ENCODE data around the gene COX8C.
A peak's percentile ranks its signal among the peaks of the same experiment; 100 is the strongest.
"Not testable (repeated sequence)": the region's sequence is repeated elsewhere in the genome, so short reads cannot be mapped to it uniquely, and the experiment has no call there.

COX8C gene

DNA sequence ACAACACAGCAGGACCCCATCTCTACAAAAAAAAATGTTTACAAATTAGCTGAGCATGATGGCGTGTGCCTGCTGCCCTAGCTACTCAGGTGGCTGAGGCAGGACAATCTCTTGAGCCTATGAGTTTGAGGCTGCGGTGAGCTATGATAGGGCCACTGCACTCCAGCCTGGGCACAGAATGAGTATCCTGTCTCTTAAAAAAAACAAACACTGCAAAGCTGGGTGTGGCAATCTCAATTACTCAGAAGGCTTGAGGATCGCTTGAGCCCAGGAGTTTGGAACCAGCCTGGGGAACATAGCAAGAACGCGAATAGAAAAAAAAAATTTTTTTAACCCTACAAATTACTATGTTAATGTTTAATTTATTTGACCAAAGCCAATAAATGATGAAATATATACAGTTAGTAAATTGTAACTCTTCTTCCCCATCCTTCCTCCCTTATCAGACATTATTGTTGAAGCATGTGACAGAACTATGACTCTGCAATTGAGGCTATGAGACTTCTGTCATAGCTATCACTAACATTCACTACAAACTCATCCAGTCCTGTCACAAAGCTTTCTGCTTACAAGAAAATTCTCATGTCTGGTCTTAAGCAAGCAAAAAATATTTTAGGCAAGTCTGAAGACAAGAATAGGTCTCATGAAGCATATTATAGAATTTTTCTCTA, 23.9 kb upstream of the COX8C start:
- DNase-seq = no peak

DNA sequence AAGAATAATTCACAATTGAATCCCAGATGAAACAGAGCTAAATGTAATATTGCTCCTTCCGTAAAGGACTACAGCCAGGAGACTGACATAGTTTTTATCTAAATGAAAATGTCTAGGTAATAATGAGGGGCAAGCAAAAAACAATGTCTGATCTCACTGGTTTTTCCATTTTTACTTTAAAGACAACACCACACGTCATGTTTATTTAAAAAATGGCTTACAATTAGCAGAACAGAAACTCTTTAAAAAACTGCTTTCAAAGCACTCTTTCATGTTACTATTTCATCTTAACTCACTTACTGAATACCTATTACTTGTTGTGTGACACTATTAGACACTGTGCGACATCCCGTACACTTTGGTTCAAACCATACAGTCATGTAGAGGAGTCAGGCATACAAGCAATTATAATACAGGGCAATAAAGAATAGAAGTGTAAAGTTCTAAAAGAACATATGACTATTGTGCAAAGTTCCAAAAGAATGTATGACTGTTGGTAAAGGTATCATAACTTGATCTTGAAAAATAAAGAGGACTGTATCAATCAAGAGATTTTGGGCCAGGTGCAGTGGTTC, 23.3 kb upstream of the COX8C start:
- DNase-seq = no peak

DNA sequence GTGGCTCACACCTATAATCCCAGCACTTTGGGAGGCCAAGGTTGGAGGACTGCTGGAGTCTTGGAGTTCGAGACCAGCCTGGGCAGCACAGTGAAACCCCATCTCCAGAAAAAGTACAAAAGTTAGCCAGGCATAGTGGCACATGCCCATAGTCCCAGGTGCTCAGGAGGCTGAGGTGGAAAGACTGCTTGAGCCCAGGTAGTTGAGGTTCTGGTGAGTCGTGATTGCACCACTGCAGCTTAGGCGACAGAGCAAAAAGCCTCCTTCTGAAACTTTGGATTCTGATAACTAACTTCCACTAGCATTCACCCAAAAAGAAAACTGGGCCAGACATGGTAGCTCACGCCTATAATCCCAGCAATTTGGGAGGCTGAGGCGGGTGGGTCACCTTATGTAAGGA, 20.8 kb upstream of the COX8C start:
- DNase-seq = no peak

GRCh38 chr14:93328546-93328945, 18.4 kb upstream of the COX8C start:
- no peak for DNase-seq

- DNase-seq = no peak
These were observed 16.9 kb upstream of the COX8C start for GRCh38 chr14:93329965-93330608.

DNA sequence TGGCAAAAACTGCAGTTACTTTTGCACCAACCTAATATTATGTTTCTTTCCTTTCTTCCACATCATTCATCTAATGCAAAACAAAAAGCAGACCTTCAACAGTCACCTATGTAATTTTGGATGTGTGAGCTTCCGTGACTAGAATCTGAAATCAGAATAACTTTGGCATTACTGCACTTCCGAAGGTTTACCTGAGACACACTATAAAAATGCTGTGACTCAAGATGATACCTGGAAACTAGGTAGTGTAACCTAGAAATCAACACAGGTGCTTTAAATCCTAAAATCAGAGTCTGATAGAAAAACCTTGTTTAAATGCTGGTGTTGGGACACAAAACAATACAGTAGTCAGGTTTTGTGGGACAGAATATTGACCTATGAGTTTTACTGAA, 16.4 kb upstream of the COX8C start:
- DNase-seq = no peak

- no peak for DNase-seq
These were observed 15.8 kb upstream of the COX8C start for GRCh38 chr14:93331002-93331727.

DNA sequence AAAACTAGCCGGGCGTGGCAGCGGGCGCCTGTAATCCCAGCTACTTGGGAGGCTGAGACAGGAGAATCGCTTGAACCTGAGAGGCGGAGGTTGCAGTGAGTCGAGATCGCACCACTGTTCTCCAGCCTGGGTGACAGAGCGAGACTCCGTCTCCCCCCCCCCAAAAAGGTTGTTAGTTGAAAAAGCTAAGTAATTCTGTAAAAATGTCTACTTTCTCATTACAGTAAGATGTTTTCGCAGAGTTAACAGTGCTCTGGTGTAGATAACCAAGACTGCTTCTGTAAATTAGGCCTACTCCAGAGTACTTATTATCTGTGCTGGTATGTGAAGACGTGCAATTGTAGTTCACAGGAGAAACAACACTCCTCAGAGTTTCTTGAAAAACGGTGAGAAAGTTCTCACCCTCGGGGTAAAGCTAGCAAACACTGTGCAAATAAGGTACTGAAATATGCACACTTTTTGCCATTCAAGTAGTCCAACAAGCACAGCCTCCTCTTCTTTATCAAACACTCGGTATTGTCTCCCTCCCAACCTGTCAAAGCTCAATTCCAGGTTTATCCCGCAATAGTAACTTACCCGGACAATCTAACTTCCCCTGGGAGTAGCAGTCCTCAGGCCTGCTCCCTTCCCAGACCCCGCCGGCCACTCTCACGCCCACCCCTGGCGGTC, 15.1 kb upstream of the COX8C start:
- DNase-seq = no peak

GRCh38 chr14:93332397-93332852, 14.6 kb upstream of the COX8C start:
- DNase-seq = no peak

DNA sequence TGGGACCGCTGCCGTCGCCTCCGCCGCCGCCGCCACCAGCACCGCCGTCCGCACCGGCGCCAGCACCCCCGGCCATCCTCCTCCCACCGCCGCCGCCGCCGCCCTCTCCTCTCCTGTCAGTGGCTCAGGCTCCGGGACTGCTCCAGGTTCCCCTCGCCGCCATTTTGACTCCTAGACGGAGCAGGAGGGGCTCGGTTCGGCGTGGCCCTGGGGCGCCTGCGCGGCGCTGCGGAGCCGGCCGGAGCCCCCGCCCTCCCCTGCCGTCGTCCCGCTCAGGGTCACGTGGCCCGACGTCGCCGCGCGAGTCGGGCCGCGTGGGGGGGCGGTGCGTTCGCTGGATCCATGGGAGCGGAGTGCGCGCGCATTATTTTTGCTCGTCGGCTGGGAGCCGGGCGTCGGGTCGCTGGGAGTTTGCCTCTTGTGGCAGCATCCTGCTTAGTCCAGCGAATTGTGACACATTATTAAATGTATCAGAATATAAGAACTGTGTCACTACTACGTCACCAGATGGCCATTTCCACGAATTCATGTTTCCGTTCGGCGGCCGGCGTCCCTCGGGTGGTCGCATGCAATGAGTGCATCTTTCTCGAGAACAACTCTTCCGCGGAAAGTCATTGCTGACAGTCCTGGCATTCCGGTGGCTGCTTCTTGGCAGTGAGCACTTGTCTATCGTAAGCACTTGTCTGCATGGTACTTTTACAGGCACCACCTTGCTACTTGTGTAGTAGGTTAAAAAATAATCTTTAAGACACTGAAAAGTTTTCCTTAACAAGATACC, 13.9 kb upstream of the COX8C start, which contains the start of gene BTBD7:
BTBD7 (minus strand) TSS at position 184 of the 778 bp plus-strand sequence. CDS start 36,985 bp downstream, outside the sequence.
- DNase-seq = peak; percentile 83

- no peak for DNase-seq
These were observed 13.3 kb upstream of the COX8C start for GRCh38 chr14:93333631-93334103.

DNA sequence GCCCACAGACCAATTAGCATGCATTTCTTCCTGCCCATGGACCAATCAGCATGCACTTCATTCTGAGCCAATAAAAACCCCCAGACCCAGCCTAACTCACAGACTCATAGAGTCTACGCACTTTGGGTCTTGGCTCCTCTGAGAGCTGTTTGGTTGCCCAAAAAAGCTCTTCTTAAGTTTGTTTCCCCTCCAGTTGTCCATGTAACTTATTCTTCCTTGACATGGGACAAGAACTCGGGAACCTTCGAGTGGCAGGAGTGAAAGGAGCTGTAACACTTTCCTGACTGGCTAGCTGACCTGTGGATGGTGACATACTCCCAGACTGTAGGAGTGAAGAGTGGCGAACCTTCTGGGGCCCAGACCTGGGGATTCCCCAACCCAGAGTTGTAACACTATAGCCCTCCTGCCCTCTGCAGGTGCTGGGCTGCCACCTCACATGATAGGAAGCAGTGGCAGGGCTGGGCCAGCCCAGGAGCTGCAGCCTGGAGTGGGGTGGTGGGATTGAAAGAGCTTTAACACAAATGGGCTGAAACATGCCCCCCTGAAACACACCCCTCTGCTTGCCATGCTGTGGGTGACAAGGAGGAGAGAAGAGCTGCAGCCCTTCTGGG, 9.7 kb upstream of the COX8C start:
- no peak for DNase-seq

GRCh38 chr14:93337884-93338283, 9.1 kb upstream of the COX8C start:
- DNase-seq = no peak

DNA sequence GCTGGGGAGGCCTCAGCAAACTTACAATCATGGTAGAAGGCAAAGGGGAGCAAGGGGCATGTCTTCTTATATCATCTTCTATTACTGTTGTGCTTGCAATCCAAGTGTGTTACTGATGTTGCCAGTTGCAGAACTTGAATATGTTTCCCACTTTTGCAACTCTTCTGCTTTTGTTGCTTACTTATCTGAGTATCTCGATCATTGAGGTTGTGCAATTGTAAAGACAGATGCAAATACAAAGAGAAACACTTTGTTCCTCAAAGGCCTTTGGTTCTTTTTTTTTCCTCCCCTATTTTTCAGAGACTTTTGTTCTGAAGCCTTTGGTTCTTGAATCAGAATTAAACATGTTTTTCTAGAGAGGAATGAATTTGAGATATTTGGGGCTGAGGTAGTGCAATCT, 3.7 kb upstream of the COX8C start:
- no peak for DNase-seq

- no peak for DNase-seq
These were observed 3.2 kb upstream of the COX8C start for GRCh38 chr14:93343797-93344196.

DNA sequence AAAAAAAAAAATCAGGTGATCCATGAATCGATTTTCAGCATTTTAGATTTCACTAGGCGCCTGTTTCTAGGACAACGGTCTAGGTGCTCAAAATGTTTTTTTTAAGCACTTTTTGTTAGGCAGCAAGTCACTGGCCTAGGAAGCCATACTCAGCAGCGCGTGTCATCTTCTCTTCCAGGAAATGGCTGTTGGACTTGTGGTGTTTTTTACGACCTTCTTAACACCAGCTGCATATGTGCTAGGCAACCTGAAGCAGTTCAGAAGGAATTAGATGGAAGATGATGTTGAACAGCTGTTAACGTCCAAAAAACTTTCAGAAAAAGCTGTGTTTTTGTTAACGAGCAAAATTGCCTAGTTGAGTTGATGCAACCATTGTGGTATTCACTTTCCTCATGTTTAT, 868 bp downstream of the COX8C start:
- DNase-seq = no peak

GRCh38 chr14:93348292-93348691, 1.3 kb downstream of the COX8C start:
- no peak for DNase-seq

GRCh38 chr14:93354873-93355272, 7.9 kb downstream of the COX8C start:
- not testable (repeated sequence) for DNase-seq

GRCh38 chr14:93368996-93369712, 22.2 kb downstream of the COX8C start:
- no peak for DNase-seq

GRCh38 chr14:93369713-93370266, 22.8 kb downstream of the COX8C start:
- DNase-seq = no peak
